Natural killer cell treated with Interleukin-12 subunit alpha and Interleukin-12 subunit beta and Interleukin-15 and Interleukin-18, amount 100 ng/mL, for 72 hours (primary cell): ENCODE measurements around the gene MSL2. TPM values are rescaled to one million over a fixed set of nuclear protein-coding genes. Genes with fewer than 3 reads are reported as not detected.
"Not testable (repeated sequence)": the region's sequence is repeated elsewhere in the genome, so short reads cannot be mapped to it uniquely, and the experiment has no call there.

Experiments used
- ATAC-seq, 2 donors: fragments of 150-1000 bp; cut with Tn5 transposase in 1 of 2; sonication (Bioruptor Pico), chemical (Tn5 transposase) in 1 of 2; 2 replicates each; pipeline ENCODE4 v1.10.0; 2021
- DNase-seq: peaks from one replicate; pipeline ENCODE4 v3.0.0; 2022; ENCODE audit warnings: low spot score
- H3K27ac Mint-ChIP-seq, 2 donors: 1 replicate in 1 of 2; 2 replicates in 1 of 2; pipeline ENCODE4 v1.8.0; 2022; ENCODE audit warnings: mixed read lengths in 2 of 2, mild to moderate bottlenecking in 1 of 2, moderate library complexity in 1 of 2
- H3K27me3 Mint-ChIP-seq, 2 donors: 1 replicate in 1 of 2; 2 replicates in 1 of 2; pipeline ENCODE4 v1.8.0; 2022; ENCODE audit warnings: mixed read lengths in 2 of 2
- H3K36me3 Mint-ChIP-seq: one replicate; pipeline ENCODE4 v1.8.0; 2022; ENCODE audit warnings: mixed read lengths
- H3K4me1 Mint-ChIP-seq, 2 donors: 1 replicate in 1 of 2; 2 replicates in 1 of 2; pipeline ENCODE4 v1.8.0; 2022; ENCODE audit warnings: low read depth in 2 of 2, mixed read lengths in 2 of 2, mild to moderate bottlenecking in 1 of 2
- H3K4me3 Mint-ChIP-seq: one replicate; pipeline ENCODE4 v1.8.0; 2022; ENCODE audit warnings: mixed read lengths
- H3K9me3 Mint-ChIP-seq: 2 replicates; pipeline ENCODE4 v1.8.0; 2022; ENCODE audit warnings: mixed read lengths
- total RNA-seq, 2 donors: library from RNA; stranded (reverse); gene quantifications; one replicate each; pipeline ENCODE4 v1.2.3, GENCODE V29; 2022

Gene MSL2
- total RNA-seq, 2 donors from 2014 or later = 48.7 to 57.6 TPM

- H3K36me3 Mint-ChIP-seq = peaks cover 10% of the 10 kb centered on the region
- not testable (repeated sequence) for DNase-seq, H3K9me3 Mint-ChIP-seq, H3K27ac Mint-ChIP-seq, H3K27me3 Mint-ChIP-seq, H3K4me3 Mint-ChIP-seq, H3K4me1 Mint-ChIP-seq, ATAC-seq
These were observed 76.4 kb downstream of the MSL2 start for GRCh38 chr3:136119783-136120182.

GRCh38 chr3:136119332-136119731, 76.8 kb downstream of the MSL2 start:
- ATAC-seq, H3K9me3 Mint-ChIP-seq, DNase-seq, H3K4me3 Mint-ChIP-seq, H3K4me1 Mint-ChIP-seq, H3K27ac Mint-ChIP-seq, H3K27me3 Mint-ChIP-seq: not testable (repeated sequence)
- H3K36me3 Mint-ChIP-seq = peaks cover 10% of the 10 kb centered on the region

GRCh38 chr3:136114421-136114820, 81.7 kb downstream of the MSL2 start:
- Mint-ChIP-seq H3K4me1 (peaks cover 7 to 8% of the 10 kb centered on the region in 2 donors), H3K9me3 (peaks cover 4% of the 10 kb centered on the region), H3K36me3 (peaks cover 10% of the 10 kb centered on the region), H3K27me3 (no peaks in the 10 kb centered on the region), H3K27ac (no peak overlapping the region), H3K4me3 (no peak overlapping the region)
- ATAC-seq (no peak), DNase-seq (no peak)

- no peaks in the 10 kb centered on the region for H3K9me3 Mint-ChIP-seq
- ATAC-seq = no peak
- H3K27me3 Mint-ChIP-seq = no peaks in the 10 kb centered on the region
- H3K27ac Mint-ChIP-seq = no peak overlapping the region
- no peak overlapping the region for H3K4me3 Mint-ChIP-seq
- peaks cover 11 to 17% of the 10 kb centered on the region in 2 donors for H3K4me1 Mint-ChIP-seq
- no peak for DNase-seq
- peaks cover 4% of the 10 kb centered on the region for H3K36me3 Mint-ChIP-seq
These were observed 85.7 kb downstream of the MSL2 start for GRCh38 chr3:136110481-136110880.

- H3K4me1 Mint-ChIP-seq = peaks cover 15 to 17% of the 10 kb centered on the region in 2 donors
These were observed 86.6 kb downstream of the MSL2 start for GRCh38 chr3:136109499-136109898.

GRCh38 chr3:136106101-136106500, 90.0 kb downstream of the MSL2 start:
- Mint-ChIP-seq H3K9me3 (no peaks in the 10 kb centered on the region), H3K4me1 (peaks cover 15 to 17% of the 10 kb centered on the region in 2 donors), H3K27ac (no peak overlapping the region), H3K4me3 (no peak overlapping the region), H3K27me3 (no peaks in the 10 kb centered on the region), H3K36me3 (no peaks in the 10 kb centered on the region)
- no peak for ATAC-seq
- no peak for DNase-seq

More at GRCh38 chr3:136109499-136109898, 86.6 kb downstream of the MSL2 start:
- H3K36me3 Mint-ChIP-seq = no peaks in the 10 kb centered on the region
- H3K4me3 Mint-ChIP-seq = no peak overlapping the region
- H3K27me3 Mint-ChIP-seq = no peaks in the 10 kb centered on the region
- DNase-seq (no peak), ATAC-seq (peak in 1 of 2 donors; percentile 72)
- peak overlapping the region in 1 of 2 donors; percentile 74 for H3K27ac Mint-ChIP-seq
- no peaks in the 10 kb centered on the region for H3K9me3 Mint-ChIP-seq

GRCh38 chr3:136105044-136105443, 91.1 kb downstream of the MSL2 start:
- Mint-ChIP-seq H3K27ac (no peak overlapping the region), H3K4me3 (no peak overlapping the region), H3K9me3 (no peaks in the 10 kb centered on the region), H3K4me1 (peaks cover 14 to 15% of the 10 kb centered on the region in 2 donors), H3K27me3 (no peaks in the 10 kb centered on the region), H3K36me3 (no peaks in the 10 kb centered on the region)
- ATAC-seq (no peak), DNase-seq (no peak)

Other genes starting within 250 kb of the MSL2 start
- under 1 TPM; 0.11 to 0.24 TPM for gene PPP2R3A, start 230.6 kb downstream of the MSL2 start, total RNA-seq
- 10 to 100 TPM; 40.4 to 45.0 TPM for gene PCCB, start 54.0 kb upstream of the MSL2 start, total RNA-seq